ENCODE data around the gene TDRD1. TPM values are rescaled to one million over a fixed set of nuclear protein-coding genes. Genes with fewer than 3 reads are reported as not detected.

TDRD1 gene
- total and polyA plus RNA-seq, 12 donors = 0.03 to 7.0 (median 4.0) TPM

- WGBS, 2 donors = 91 to 94% methylated on average over 3 of the region's 3 CpGs
- Histone ChIP-seq H3K4me1 (peaks cover 0 to 13% (median 5%) of the 10 kb centered on the region in 9 donors), H3K36me3 (no peaks in the 10 kb centered on the region), H3K9me3 (no peaks in the 10 kb centered on the region), H3K4me3 (no peak overlapping the region), H3K27ac (no peak overlapping the region), H3K27me3 (no peaks in the 10 kb centered on the region)
- ATAC-seq (no peak), DNase-seq (no peak)
- intact Hi-C loops (cut with DNase I) = loop anchor here in 1 of 10 donors (5.0 kb wide), 1 partner anchor 81 kb away; no protein-coding TSS in a partner anchor
- no peak for TF ChIP-seq CTCF (IDR thresholded peaks at IDR 0.05)
These were observed 1.8 kb downstream of the TDRD1 start for GRCh38 chr10:114180937-114181336.

- DNase-seq = peak; percentile 48 to 80
- TF ChIP-seq CTCF (IDR thresholded peaks at IDR 0.05) = no peak
- Histone ChIP-seq H3K4me3 (peak overlapping the region in 6 of 10 donors; percentile 4 to 39 (median 16)), H3K27me3 (no peaks in the 10 kb centered on the region), H3K36me3 (no peaks in the 10 kb centered on the region), H3K4me1 (peaks cover 0 to 13% (median 5%) of the 10 kb centered on the region in 9 donors), H3K27ac (peak overlapping the region in 6 of 10 donors; percentile 11 to 52 (median 41)), H3K9me3 (no peaks in the 10 kb centered on the region)
- intact Hi-C loops (cut with DNase I) = loop anchor here in 1 of 10 donors (5.0 kb wide), 1 partner anchor 80 kb away; no protein-coding TSS in a partner anchor
- ATAC-seq = peak; percentile 74 to 95 (median 88)
- WGBS, 2 donors = 11 to 15% methylated on average over 5 of the region's 5 CpGs
These were observed 2.8 kb downstream of the TDRD1 start for GRCh38 chr10:114181971-114182370.

GRCh38 chr10:114183563-114183962, 4.4 kb downstream of the TDRD1 start:
- 93 to 94% methylated on average over 9 of the region's 9 CpGs for WGBS, 2 donors
- ATAC-seq (no peak), DNase-seq (no peak)
- Histone ChIP-seq H3K36me3 (no peaks in the 10 kb centered on the region), H3K4me3 (no peak overlapping the region), H3K4me1 (peaks cover 0 to 13% (median 5%) of the 10 kb centered on the region in 9 donors), H3K27me3 (no peaks in the 10 kb centered on the region), H3K27ac (no peak overlapping the region), H3K9me3 (no peaks in the 10 kb centered on the region)
- TF ChIP-seq CTCF (IDR thresholded peaks at IDR 0.05) = no peak
- intact Hi-C loops (cut with DNase I) = loop anchor here in 1 of 10 donors (5.0 kb wide), 1 partner anchor 79 kb away; no protein-coding TSS in a partner anchor

- no peak for TF ChIP-seq CTCF (IDR thresholded peaks at IDR 0.05)
- H3K4me3 ChIP-seq = no peak overlapping the region
- peaks cover 0 to 13% (median 5%) of the 10 kb centered on the region in 9 donors for H3K4me1 ChIP-seq
- no peaks in the 10 kb centered on the region for H3K27me3 ChIP-seq
- H3K9me3 ChIP-seq = no peaks in the 10 kb centered on the region
- 86 to 92% methylated on average over 5 of the region's 5 CpGs for WGBS, 2 donors
- no peak for ATAC-seq
- H3K36me3 ChIP-seq = no peaks in the 10 kb centered on the region
- no peak for DNase-seq
- intact Hi-C loops (cut with DNase I) = loop anchor here in 1 of 10 donors (5.0 kb wide), 1 partner anchor 78 kb away; no protein-coding TSS in a partner anchor
- no peak overlapping the region for H3K27ac ChIP-seq
These were observed 5.1 kb downstream of the TDRD1 start for GRCh38 chr10:114184276-114184675.
